Measurements from ENCODE around the gene TEAD1. TPM values are rescaled to one million over a fixed set of nuclear protein-coding genes. Genes with fewer than 3 reads are reported as not detected.

TEAD1 gene
- total and polyA plus RNA-seq, 10 of the 15 experiments (the other 5 are each of a cell fraction or from before 2014, with no cell fraction given) = 0.01 to 0.59 (median 0.04) TPM; not detected in 6

DNA sequence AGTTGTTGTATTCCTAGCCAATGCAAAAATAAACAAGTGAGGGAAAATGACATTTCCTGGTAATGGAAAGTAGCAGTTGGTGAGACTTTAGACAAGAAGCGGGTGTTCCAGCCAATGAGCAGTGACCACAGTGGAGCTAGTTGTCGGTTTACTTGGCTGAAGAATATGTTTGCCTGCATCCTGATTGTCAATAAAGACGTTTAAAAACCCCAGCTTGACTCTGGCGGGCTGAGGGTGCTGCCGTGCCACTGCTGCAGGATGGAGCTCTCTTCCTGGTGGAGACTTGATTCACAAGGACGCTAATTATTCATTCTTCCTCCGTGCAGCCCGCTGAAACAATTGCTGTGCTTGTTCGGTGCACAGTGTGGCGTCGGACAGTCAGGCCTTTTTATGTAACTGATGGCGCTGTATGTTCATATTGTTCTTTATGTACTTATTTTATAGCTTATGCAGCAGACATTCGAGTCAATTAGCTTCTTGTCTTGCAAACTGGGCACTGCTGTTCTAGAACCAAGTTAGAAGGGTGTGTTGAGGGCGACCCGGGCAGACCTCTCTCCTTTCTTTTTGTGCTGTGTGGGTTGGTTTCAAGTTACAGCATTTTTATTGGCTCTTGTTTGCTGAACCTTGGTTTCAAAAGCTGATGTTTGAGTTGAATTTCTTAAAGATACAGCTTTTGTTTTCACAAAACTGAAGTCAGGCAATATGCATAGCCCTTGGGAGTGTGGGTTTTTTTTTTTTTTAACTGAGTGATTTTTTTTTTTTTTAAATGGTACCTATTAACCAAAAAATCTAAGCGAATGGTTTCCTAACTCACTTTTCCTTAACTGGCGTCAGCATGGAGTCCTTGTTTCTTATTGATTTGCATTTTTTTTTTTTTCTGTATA is 153.9 kb downstream of the TEAD1 start:
- no peak for FAIRE-seq
- CTCF ChIA-PET = interaction anchor here (0.8 to 1.2 kb wide), 3 partner anchors 10 to 65 kb away, joined by 3 to 4 read pairs (median 3); no protein-coding TSS in a partner anchor
- Histone ChIP-seq H3K9ac (ENCODE audit: control insufficient read depth, insufficient read depth, low read length) (no peak overlapping the region), H3K4me2 (ENCODE audit: control insufficient read depth, insufficient read depth) (no peak overlapping the region), H3K4me3 (no peak overlapping the region), H3K36me3 (ENCODE audit: control insufficient read depth in 2 of 2, insufficient read depth in 2 of 2, low read length in 1 of 2) (no peaks in the 10 kb centered on the region), H4K20me1 (ENCODE audit: control insufficient read depth, insufficient read depth) (no peaks in the 10 kb centered on the region), H3K4me1 (ENCODE audit: control insufficient read depth, insufficient read depth, low read length) (no peaks in the 10 kb centered on the region), H3K27me3 (replicated peaks in 1 of 2; ENCODE audit: control insufficient read depth in 2 of 2, insufficient read depth in 2 of 2, low read length in 1 of 2) (no peaks in the 10 kb centered on the region), H3K9me3 (replicated peaks; ENCODE audit: control insufficient read depth, insufficient read depth, low read length) (no peaks in the 10 kb centered on the region), H3K79me2 (ENCODE audit: control insufficient read depth, insufficient read depth, low read length) (no peaks in the 10 kb centered on the region), H2AFZ (ENCODE audit: control insufficient read depth, low read depth, low read length) (no peak overlapping the region), H3K27ac (ENCODE audit: control insufficient read depth, insufficient read depth) (no peak overlapping the region)
- BruUV-seq (replicated peaks) = no TSS peak
- POLR2A ChIA-PET = no interaction called here
- DNase-seq (ENCODE audit: low read depth, low spot score) = no peak
- RAD21 ChIA-PET (ENCODE audit: unreplicated experiment) = no interaction called here
- in situ Hi-C loops (cut with MboI) = no loop called here
- intact Hi-C loops (cut with micrococcal nuclease; ENCODE audit: unreplicated experiment) = no loop called here
- TF ChIP-seq IKZF1 (conservative IDR thresholded peaks at IDR 0.05) = no peak
- TF ChIP-seq PML (IDR thresholded peaks at IDR 0.05; ENCODE audit: low read length) = no peak
- peak; percentile 62 for TF ChIP-seq ZNF384 (IDR thresholded peaks at IDR 0.05; ENCODE audit: borderline replicate concordance, low read depth, low read length)
- SMC1A ChIA-PET (ENCODE audit: uncharacterized antibody, unreplicated experiment) = interaction anchor here (1.5 kb wide), 1 partner anchor 18 kb away, joined by 3 read pairs; no protein-coding TSS in a partner anchor
- ATAC-seq = peak; percentile 33; the same call in 2 of the 3 replicates
- WGBS (ENCODE audit: insufficient coverage, insufficient replicate concordance, low lambda C conversion rate, missing lambda C conversion rate) = 5% methylated on average over 17 of the region's 17 CpGs

DNA sequence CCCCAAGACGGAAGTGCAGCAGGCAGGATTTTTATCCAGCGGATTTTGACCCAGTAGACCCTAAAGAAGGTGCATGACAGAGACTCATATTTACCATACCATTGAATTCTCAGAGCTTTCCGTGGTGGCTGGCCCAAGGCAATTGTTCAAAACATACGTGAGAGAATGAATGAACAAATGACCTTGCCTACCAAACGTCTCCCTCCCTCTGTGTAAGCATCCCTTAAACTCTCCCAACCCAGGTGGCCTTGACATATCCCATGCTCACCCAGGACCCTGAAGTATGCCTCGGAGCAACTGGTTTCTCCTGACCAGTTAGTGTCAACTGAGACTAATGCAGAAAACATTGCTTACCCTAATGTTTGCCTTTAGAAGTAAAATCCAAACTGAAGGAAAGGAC is 154.9 kb downstream of the TEAD1 start:
- H3K9ac ChIP-seq (ENCODE audit: control insufficient read depth, insufficient read depth, low read length) = no peak overlapping the region
- intact Hi-C loops (cut with micrococcal nuclease; ENCODE audit: unreplicated experiment) = no loop called here
- DNase-seq (ENCODE audit: low read depth, low spot score) (no peak), ATAC-seq (no peak), FAIRE-seq (no peak)
- no peak overlapping the region for H3K4me3 ChIP-seq
- no TSS peak for BruUV-seq (replicated peaks)
- in situ Hi-C loops (cut with MboI) = no loop called here
- no peaks in the 10 kb centered on the region for H3K79me2 ChIP-seq (ENCODE audit: control insufficient read depth, insufficient read depth, low read length)
- H3K27me3 ChIP-seq (replicated peaks in 1 of 2; ENCODE audit: control insufficient read depth in 2 of 2, insufficient read depth in 2 of 2, low read length in 1 of 2) = no peaks in the 10 kb centered on the region
- no peaks in the 10 kb centered on the region for H3K9me3 ChIP-seq (replicated peaks; ENCODE audit: control insufficient read depth, insufficient read depth, low read length)
- SMC1A ChIA-PET (ENCODE audit: uncharacterized antibody, unreplicated experiment) = no interaction called here
- POLR2A ChIA-PET = no interaction called here
- H3K4me1 ChIP-seq (ENCODE audit: control insufficient read depth, insufficient read depth, low read length) = no peaks in the 10 kb centered on the region
- 0% methylated on average over 6 of the region's 6 CpGs for WGBS (ENCODE audit: insufficient coverage, insufficient replicate concordance, low lambda C conversion rate, missing lambda C conversion rate)
- TF ChIP-seq RB1 (IDR thresholded peaks at IDR 0.05; ENCODE audit: borderline replicate concordance) (no peak), JUND (IDR thresholded peaks at IDR 0.05; ENCODE audit: low read depth, low read length) (no peak), CREM (IDR thresholded peaks at IDR 0.05; ENCODE audit: low read depth) (no peak), HDGF (IDR thresholded peaks at IDR 0.05) (no peak), CBX3 (IDR thresholded peaks at IDR 0.05; ENCODE audit: borderline replicate concordance, low read depth) (no peak), IRF4 (IDR thresholded peaks at IDR 0.05; ENCODE audit: low read depth, low read length) (no peak), MTA3 (IDR thresholded peaks at IDR 0.05; ENCODE audit: borderline replicate concordance, low read length) (no peak), ETV6 (conservative IDR thresholded peaks at IDR 0.05 in 1 of 2, IDR thresholded peaks at IDR 0.05 in 1 of 2; ENCODE audit: borderline replicate concordance in 1 of 2, low read depth in 1 of 2) (no peak), POU2F2 (IDR thresholded peaks at IDR 0.05; ENCODE audit: borderline replicate concordance, low read depth, low read length) (no peak), HSF1 (IDR thresholded peaks at IDR 0.05; ENCODE audit: low read depth, low read length) (no peak)
- RAD21 ChIA-PET (ENCODE audit: unreplicated experiment) = no interaction called here
- H2AFZ ChIP-seq (ENCODE audit: control insufficient read depth, low read depth, low read length) = no peak overlapping the region
- H4K20me1 ChIP-seq (ENCODE audit: control insufficient read depth, insufficient read depth) = no peaks in the 10 kb centered on the region
- H3K27ac ChIP-seq (ENCODE audit: control insufficient read depth, insufficient read depth) = no peak overlapping the region
- H3K36me3 ChIP-seq (ENCODE audit: control insufficient read depth in 2 of 2, insufficient read depth in 2 of 2, low read length in 1 of 2) = no peaks in the 10 kb centered on the region
- H3K4me2 ChIP-seq (ENCODE audit: control insufficient read depth, insufficient read depth) = no peak overlapping the region
- CTCF ChIA-PET = no interaction called here
